Central memory CD8-positive, alpha-beta T cell (primary cell): ENCODE data around the gene FAP.

Source experiments
- ATAC-seq: fragments of 150-1000 bp; cut with Tn5 transposase; replicated peaks from 2 replicates; pipeline ENCODE4 v1.10.0; 2022; ENCODE audit warnings: mild to moderate bottlenecking, moderate FRiP score, moderate number of reproducible peaks; ENCODE audit not compliant: poor library complexity, severe bottlenecking; ENCODE audit errors: extremely low read depth
- DNase-seq, 2 donors: peaks; one replicate each; pipeline ENCODE4 v3.0.0; 2021; ENCODE audit warnings: low spot score in 2 of 2
- H3K27ac Mint-ChIP-seq: one replicate; pipeline ENCODE4 v1.8.0; 2022; ENCODE audit warnings: low read depth, mild to moderate bottlenecking, moderate library complexity, mixed read lengths
- H3K27me3 Mint-ChIP-seq: one replicate; pipeline ENCODE4 v1.8.0; 2022; ENCODE audit warnings: mixed read lengths
- H3K36me3 Mint-ChIP-seq: one replicate; pipeline ENCODE4 v1.8.0; 2022; ENCODE audit warnings: mild to moderate bottlenecking, moderate library complexity, mixed read lengths; ENCODE audit not compliant: insufficient read depth
- H3K4me1 Mint-ChIP-seq: one replicate; pipeline ENCODE4 v1.8.0; 2022; ENCODE audit warnings: mixed read lengths
- H3K4me3 Mint-ChIP-seq: one replicate; pipeline ENCODE4 v1.8.0; 2022; ENCODE audit warnings: mild to moderate bottlenecking, moderate library complexity, mixed read lengths
- H3K9me3 Mint-ChIP-seq: one replicate; pipeline ENCODE4 v1.8.0; 2022; ENCODE audit warnings: mixed read lengths

The FAP gene

DNA sequence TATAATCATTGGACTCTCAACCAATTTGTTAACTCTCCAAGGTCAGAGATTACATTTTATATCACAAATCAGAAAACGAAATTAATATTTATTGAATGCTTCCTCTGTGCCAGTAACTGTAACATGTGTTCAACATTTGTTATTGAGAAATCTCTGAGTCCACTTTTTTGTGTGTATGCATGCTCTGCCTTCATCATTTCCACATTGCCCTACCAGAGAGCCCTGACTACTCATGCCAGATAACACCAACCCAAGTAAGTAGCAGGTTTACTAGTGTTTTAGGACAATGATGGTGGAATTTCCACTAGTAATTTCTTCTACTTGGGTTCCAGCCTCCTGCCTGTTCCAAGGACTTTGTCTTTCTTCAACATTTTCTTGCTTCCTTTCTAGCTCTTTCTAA lies 14.2 kb upstream of the FAP start:
- Mint-ChIP-seq H3K4me3 (no peak overlapping the region), H3K4me1 (peaks cover 12% of the 10 kb centered on the region), H3K36me3 (no peaks in the 10 kb centered on the region), H3K27ac (no peak overlapping the region), H3K9me3 (no peaks in the 10 kb centered on the region), H3K27me3 (peaks cover 18% of the 10 kb centered on the region)
- ATAC-seq (no peak), DNase-seq (no peak)

- DNase-seq (no peak), ATAC-seq (no peak)
- H3K36me3 Mint-ChIP-seq: no peaks in the 10 kb centered on the region
- no peak overlapping the region for H3K27ac Mint-ChIP-seq
- no peak overlapping the region for H3K4me3 Mint-ChIP-seq
- peaks cover 7% of the 10 kb centered on the region for H3K4me1 Mint-ChIP-seq
- no peaks in the 10 kb centered on the region for H3K9me3 Mint-ChIP-seq
- H3K27me3 Mint-ChIP-seq: peaks cover 18% of the 10 kb centered on the region
Observed at GRCh38 chr2:162256591-162256991, 13.3 kb upstream of the FAP start.

GRCh38 chr2:162254236-162254871 lies 11.1 kb upstream of the FAP start:
- H3K36me3 Mint-ChIP-seq: no peaks in the 10 kb centered on the region
- no peak overlapping the region for H3K4me3 Mint-ChIP-seq
- ATAC-seq: no peak
- peaks cover 24% of the 10 kb centered on the region for H3K27me3 Mint-ChIP-seq
- H3K27ac Mint-ChIP-seq: no peak overlapping the region
- no peaks in the 10 kb centered on the region for H3K4me1 Mint-ChIP-seq
- no peaks in the 10 kb centered on the region for H3K9me3 Mint-ChIP-seq
- no peak for DNase-seq

DNA sequence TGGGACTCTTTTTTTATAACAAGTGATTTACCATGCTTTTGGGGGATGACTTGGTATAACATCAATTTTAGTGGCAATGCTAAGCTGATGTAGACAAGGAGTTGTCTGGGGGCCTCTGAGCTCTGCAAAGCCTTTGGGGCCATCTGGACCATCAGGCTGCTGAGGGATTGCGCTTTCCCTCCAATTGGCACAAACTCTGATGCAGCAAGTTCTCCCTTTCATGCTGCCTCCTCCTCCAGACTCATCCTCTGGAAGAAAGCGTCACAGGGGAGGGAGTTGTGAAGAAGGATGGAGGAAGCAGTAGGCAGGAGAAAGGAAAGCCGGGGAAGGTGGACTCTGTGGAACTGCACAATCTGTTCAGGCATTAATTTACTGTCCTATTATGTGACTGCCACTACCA lies 10.2 kb upstream of the FAP start:
- no peak overlapping the region for H3K27ac Mint-ChIP-seq
- H3K36me3 Mint-ChIP-seq: no peaks in the 10 kb centered on the region
- no peak for DNase-seq
- H3K4me1 Mint-ChIP-seq: no peaks in the 10 kb centered on the region
- H3K4me3 Mint-ChIP-seq: no peak overlapping the region
- peaks cover 20% of the 10 kb centered on the region for H3K27me3 Mint-ChIP-seq
- no peak for ATAC-seq
- H3K9me3 Mint-ChIP-seq: no peaks in the 10 kb centered on the region

- Mint-ChIP-seq H3K27ac (no peak overlapping the region), H3K9me3 (no peaks in the 10 kb centered on the region), H3K27me3 (peaks cover 7% of the 10 kb centered on the region), H3K4me1 (no peaks in the 10 kb centered on the region), H3K36me3 (no peaks in the 10 kb centered on the region), H3K4me3 (no peak overlapping the region)
- ATAC-seq (no peak), DNase-seq (no peak)
Observed at GRCh38 chr2:162252153-162252552, 8.9 kb upstream of the FAP start.

DNA sequence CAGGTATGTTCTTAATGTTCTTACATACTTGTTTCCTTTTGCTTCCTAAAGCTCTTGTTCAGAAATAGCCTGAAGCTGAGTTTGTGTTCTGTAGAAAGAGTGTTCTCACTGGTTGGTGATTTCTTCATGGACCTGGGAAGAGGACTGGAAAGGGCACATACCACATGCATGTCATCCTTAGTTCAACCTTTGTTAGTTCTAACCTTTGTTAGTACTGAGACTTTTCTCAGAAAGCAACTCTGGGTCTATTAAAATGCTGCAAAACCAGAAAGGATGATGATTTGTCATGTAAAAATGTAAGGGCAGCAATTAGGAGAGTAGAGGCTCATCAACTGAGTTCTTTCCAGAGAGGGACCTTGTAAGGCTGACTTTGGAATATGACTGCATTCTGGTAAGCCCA lies 2.5 kb upstream of the FAP start:
- no peak overlapping the region for H3K4me3 Mint-ChIP-seq
- peaks cover 37% of the 10 kb centered on the region for H3K27me3 Mint-ChIP-seq
- no peaks in the 10 kb centered on the region for H3K4me1 Mint-ChIP-seq
- no peak overlapping the region for H3K27ac Mint-ChIP-seq
- no peak for ATAC-seq
- no peaks in the 10 kb centered on the region for H3K9me3 Mint-ChIP-seq
- H3K36me3 Mint-ChIP-seq: no peaks in the 10 kb centered on the region
- no peak for DNase-seq

GRCh38 chr2:162245061-162245460 lies 1.8 kb upstream of the FAP start:
- ATAC-seq: no peak

DNA sequence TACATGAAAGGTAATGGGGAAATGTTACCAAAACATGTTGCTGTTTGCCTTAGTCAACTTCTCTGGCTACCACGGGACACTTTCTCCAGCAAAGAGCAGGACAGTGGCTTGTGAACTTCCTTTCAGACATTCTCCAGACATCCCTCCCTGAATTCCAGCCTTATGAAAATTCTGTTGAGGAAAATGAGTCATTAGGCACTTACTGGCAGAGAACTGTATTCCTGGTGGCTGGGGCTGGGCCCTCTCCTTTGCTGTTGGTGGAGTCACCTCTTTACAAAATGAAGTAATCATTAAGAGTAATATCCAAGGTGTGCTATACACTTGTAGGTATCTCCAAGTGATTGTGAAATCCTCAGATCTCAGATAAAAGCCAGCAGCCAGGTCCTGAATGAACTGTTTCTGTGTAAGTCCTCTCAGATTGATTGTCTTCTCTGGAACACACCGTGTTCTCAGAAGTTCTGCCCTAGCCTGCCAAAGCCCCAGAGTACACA lies 1.3 kb upstream of the FAP start:
- Mint-ChIP-seq H3K9me3 (no peaks in the 10 kb centered on the region), H3K27ac (no peak overlapping the region), H3K4me3 (no peak overlapping the region), H3K27me3 (peaks cover 43% of the 10 kb centered on the region), H3K36me3 (no peaks in the 10 kb centered on the region), H3K4me1 (no peaks in the 10 kb centered on the region)
- ATAC-seq: no peak
- no peak for DNase-seq

More at GRCh38 chr2:162245061-162245460, 1.8 kb upstream of the FAP start:
- no peaks in the 10 kb centered on the region for H3K4me1 Mint-ChIP-seq
- no peak overlapping the region for H3K27ac Mint-ChIP-seq
- no peak overlapping the region for H3K4me3 Mint-ChIP-seq
- H3K9me3 Mint-ChIP-seq: no peaks in the 10 kb centered on the region
- no peak for DNase-seq
- peaks cover 40% of the 10 kb centered on the region for H3K27me3 Mint-ChIP-seq
- H3K36me3 Mint-ChIP-seq: no peaks in the 10 kb centered on the region

- Mint-ChIP-seq H3K4me3 (no peak overlapping the region), H3K9me3 (no peaks in the 10 kb centered on the region), H3K27me3 (peaks cover 52% of the 10 kb centered on the region), H3K4me1 (no peaks in the 10 kb centered on the region), H3K36me3 (no peaks in the 10 kb centered on the region), H3K27ac (no peak overlapping the region)
- no peak for DNase-seq
- no peak for ATAC-seq
Observed at GRCh38 chr2:162243715-162244114, 470 bp upstream of the FAP start.

DNA sequence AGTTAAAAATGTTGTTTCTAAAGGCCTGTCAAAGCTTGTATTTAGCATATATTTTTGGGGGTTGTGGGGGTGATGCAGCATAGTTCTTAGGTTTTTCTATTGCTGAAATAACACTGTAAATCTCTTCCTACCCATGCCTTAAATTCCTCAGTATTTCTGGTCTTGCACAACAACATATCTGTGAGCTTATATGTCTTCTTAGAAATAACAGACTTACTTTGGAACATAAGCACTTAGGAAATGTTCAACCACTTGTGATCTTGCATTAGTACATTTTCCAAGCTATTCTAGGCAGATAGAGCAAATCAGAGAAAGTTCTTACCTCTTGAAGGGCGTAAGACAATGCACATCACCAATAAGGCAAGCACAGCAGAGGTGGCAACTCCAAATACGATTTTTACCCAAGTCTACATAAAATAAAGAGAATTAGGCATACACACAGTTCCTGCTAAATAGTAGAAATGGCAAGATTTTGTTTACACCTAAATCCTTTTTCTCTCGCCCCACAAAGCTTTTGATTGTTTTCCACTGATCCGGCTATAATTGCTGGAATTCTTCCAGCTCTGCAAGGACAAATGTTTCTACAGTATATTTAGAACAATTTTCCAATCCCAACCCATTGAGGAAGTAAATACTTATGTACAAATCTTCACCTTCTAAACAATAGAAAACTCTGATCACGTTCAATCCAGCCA lies 512 bp downstream of the FAP start:
- ATAC-seq (no peak), DNase-seq (no peak)
- no peaks in the 10 kb centered on the region for H3K36me3 Mint-ChIP-seq
- peaks cover 56% of the 10 kb centered on the region for H3K27me3 Mint-ChIP-seq
- no peaks in the 10 kb centered on the region for H3K9me3 Mint-ChIP-seq
- no peak overlapping the region for H3K27ac Mint-ChIP-seq
- no peak overlapping the region for H3K4me3 Mint-ChIP-seq
- H3K4me1 Mint-ChIP-seq: no peaks in the 10 kb centered on the region

GRCh38 chr2:162241571-162241970 lies 1.7 kb downstream of the FAP start:
- ATAC-seq: no peak

GRCh38 chr2:162234620-162235462 lies 8.4 kb downstream of the FAP start:
- no peaks in the 10 kb centered on the region for H3K9me3 Mint-ChIP-seq
- H3K4me1 Mint-ChIP-seq: no peaks in the 10 kb centered on the region
- no peak overlapping the region for H3K4me3 Mint-ChIP-seq
- peaks cover 63% of the 10 kb centered on the region for H3K27me3 Mint-ChIP-seq
- DNase-seq: no peak
- no peak for ATAC-seq
- H3K27ac Mint-ChIP-seq: no peak overlapping the region
- H3K36me3 Mint-ChIP-seq: peaks cover 2% of the 10 kb centered on the region

More at GRCh38 chr2:162241571-162241970, 1.7 kb downstream of the FAP start:
- H3K27ac Mint-ChIP-seq: no peak overlapping the region
- DNase-seq: no peak
- no peaks in the 10 kb centered on the region for H3K4me1 Mint-ChIP-seq
- H3K4me3 Mint-ChIP-seq: no peak overlapping the region
- H3K9me3 Mint-ChIP-seq: no peaks in the 10 kb centered on the region
- peaks cover 2% of the 10 kb centered on the region for H3K36me3 Mint-ChIP-seq
- peaks cover 64% of the 10 kb centered on the region for H3K27me3 Mint-ChIP-seq
